Stimulated activated CD4-positive, alpha-beta T cell treated with anti-CD3 and anti-CD28 coated beads, Interleukin-15, amount 100 ng/mL, for 24 hours (primary cell): ENCODE data around the gene TPSD1.

ENCODE experiments used
- DNase-seq: peaks from one replicate; pipeline ENCODE4 v3.0.0-alpha.2; 2020

Gene TPSD1

DNA sequence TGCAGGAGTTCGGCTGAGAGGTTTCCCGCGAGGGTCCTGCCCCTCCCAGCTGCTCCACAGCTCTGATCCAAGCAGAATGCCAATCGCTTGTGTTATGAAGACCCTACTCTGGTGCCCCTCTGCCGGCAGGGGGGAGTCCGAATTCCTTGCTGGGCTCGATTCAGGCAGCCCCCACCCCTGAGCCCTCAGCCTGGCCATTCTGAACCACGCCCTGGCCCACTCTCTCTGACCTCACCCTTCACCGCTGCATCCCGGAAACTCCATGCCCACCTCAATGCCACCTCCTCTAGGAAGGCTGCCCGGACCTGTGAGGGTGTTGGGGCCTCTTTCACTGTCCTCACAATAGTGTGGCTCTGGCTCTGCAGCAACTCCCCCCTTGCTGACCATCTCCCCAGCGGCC lies 45.7 kb downstream of the TPSD1 start:
- no peak for DNase-seq

GRCh38 chr16:1305823-1306222 lies 50.0 kb downstream of the TPSD1 start:
- DNase-seq = no peak

DNA sequence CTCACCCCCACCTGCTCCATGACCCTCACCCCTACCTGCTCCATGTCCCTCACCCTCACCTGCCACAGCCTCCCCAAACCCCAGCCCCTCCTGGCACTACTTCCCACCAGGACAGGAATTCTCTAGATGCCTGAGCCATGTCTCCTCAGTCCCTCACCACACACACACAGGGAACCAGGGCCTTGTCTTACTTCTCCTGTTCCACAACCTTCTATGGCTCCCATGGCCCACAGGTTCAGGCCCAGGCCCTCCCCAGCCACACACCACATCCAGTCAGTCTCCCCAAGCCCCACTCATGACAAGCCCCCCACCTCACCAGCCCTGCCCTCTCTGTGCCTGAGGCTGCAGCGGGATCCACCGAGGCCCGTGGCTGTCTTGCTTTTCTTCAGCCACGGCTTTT lies 50.5 kb downstream of the TPSD1 start:
- no peak for DNase-seq

DNA sequence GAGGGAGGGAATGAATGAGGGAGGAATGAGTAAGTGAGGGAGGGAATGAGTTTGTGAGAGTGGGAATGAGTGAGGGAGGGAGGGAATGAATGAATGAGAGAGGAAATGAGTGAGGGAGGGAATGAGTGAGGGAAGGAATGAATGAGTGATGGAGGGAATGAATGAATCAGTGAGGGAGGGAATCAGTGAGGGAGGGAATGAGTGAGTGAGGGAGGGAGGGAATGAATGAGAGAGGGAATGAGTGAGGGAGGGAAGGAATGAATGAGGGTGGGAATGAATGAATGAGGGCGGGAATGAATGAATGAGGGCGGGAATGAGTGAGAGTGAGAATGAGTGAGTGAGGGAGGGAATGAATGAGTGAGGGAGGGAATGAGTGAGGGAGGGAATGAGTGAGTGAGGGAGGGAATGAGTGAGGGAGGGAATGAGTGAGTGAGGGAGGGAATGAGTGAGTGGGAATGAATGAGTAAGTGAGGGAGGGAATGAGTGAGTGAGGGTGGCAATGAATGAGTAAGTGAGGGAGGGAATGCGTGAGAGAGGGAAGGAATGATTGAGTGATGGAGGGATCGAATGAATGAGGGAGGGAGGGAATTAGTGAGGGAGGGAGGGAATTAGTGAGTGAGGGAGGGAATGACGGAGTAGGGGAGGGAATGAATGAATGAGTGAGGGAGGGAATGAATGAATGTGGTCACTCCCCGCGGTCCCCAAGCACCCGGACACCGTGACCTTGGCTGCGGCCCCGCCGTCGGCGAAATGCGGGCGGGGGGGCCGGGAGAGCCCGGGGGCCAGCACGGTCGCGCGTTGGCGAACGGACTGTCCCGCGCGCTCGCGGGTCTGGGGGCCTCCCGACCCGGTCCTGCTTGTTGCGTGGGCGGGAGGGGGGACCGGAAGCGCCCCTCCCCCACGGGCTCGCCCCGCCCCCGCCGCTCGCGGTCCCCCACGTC lies 52.4 kb downstream of the TPSD1 start:
- DNase-seq = no peak
